Heart right ventricle (tissue), 16 donors: ENCODE data around the gene MPP7. TPM values are rescaled to one million over a fixed set of nuclear protein-coding genes. Genes with fewer than 3 reads are reported as not detected.

Experiments used
- ATAC-seq, 8 donors: fragments of 200-7000 bp; cut with Tn5 transposase; one replicate each; pipeline ENCODE4 v1.9.1; 2020; ENCODE audit warnings: mild to moderate bottlenecking in 8 of 8, moderate library complexity in 8 of 8, moderate number of reproducible peaks in 1 of 8
- DNase-seq, 2 donors: peaks; one replicate each; pipeline ENCODE4 v3.0.0-alpha.2; 2020
- H3K27ac ChIP-seq, 10 donors: fragments of 200-600 bp; sonication (generic) in 2 of 10; one replicate each; pipeline versions ENCODE4 v1.5.0 to v1.8.0; 2020 to 2022; ENCODE audit warnings: mild to moderate bottlenecking in 3 of 10
- H3K27me3 ChIP-seq, 7 donors: fragments of 200-600 bp; one replicate each; pipeline ENCODE4 v1.8.0; 2021 to 2022; ENCODE audit warnings: mild to moderate bottlenecking in 2 of 7
- H3K36me3 ChIP-seq, 9 donors: fragments of 200-600 bp; sonication (generic) in 1 of 9; one replicate each; pipeline versions ENCODE4 v1.5.0 to v1.8.0; 2020 to 2022; ENCODE audit warnings: mild to moderate bottlenecking in 2 of 9
- H3K4me1 ChIP-seq, 9 donors: fragments of 200-600 bp; sonication (generic) in 1 of 9; one replicate each; pipeline versions ENCODE4 v1.5.0 to v1.8.0; 2020 to 2022; ENCODE audit warnings: mild to moderate bottlenecking in 4 of 9
- H3K4me3 ChIP-seq, 10 donors: fragments of 200-600 bp; sonication (generic) in 2 of 10; one replicate each; pipeline versions ENCODE4 v1.5.0 to v1.8.0; 2020 to 2022; ENCODE audit warnings: mild to moderate bottlenecking in 7 of 10, moderate library complexity in 2 of 10
- H3K9me3 ChIP-seq, 11 donors: fragments of 200-600 bp in 10 of 11; sonication (generic) in 2 of 11; one replicate each; pipeline versions ENCODE4 v1.5.0 to v1.8.0; 2013 to 2022; ENCODE audit warnings: mild to moderate bottlenecking in 2 of 11, control low read depth in 1 of 11, moderate library complexity in 1 of 11
- CTCF ChIP-seq, 9 donors: fragments of 200-600 bp; sonication (generic) in 2 of 9; IDR thresholded peaks; one replicate each; pipeline versions ENCODE4 v1.5.0 to v1.8.0; 2021 to 2022; ENCODE audit warnings: antibody characterized with exemption in 9 of 9, mild to moderate bottlenecking in 5 of 9, moderate library complexity in 1 of 9
- WGBS, 2 donors: extraction: QIAGEN DNeasy Blood & Tissue Kit; methylation state at CpG; one replicate each; pipeline ENCODE4 v1.1.7; 2013; ENCODE audit warnings: inconsistent platforms in 1 of 2; 5-methylcytosine and 5-hydroxymethylcytosine counted together
- intact Hi-C, 10 donors: fragments of 100-400 bp; cut with DNase I; formaldehyde crosslinking; loops; one replicate each; pipeline versions ENCODE4 v1.11.1 to v1.14.2; 2022
- polyA plus RNA-seq, 2 donors: library from polyadenylated mRNA; stranded (reverse); fragments of 200-250 nt; gene quantifications; one replicate each; pipeline ENCODE4 v1.2.3, GENCODE V29; 2013
- total RNA-seq, 10 donors: library from RNA; stranded (reverse); fragmentation: NEBNext Ultra II Directional in 3 of 10; extraction: Animal tissue kit (Norgen Biotek cat#: 25700) in 3 of 10; gene quantifications; one replicate each; pipeline versions ENCODE4 v1.2.1 to v1.2.4, GENCODE V29; 2021 to 2023
- donor health status: Arrhythmogenic right ventricular cardiomyopathy.
- donor health status: ischemic (EF 13 %, LVEDD 7.1; RV severe dilation, severe dysfunction).
- donor health status: healthy with polysubstance abuse.
- donor health status: DM: no; HTN: yes; CAD: no.
- donor health status: DM: no; HTN: no; CAD: no.
- donor health status: ischemic (EF 25% LVEDD 6.9; RV normal size, moderate dysfunction).
- donor health status: ischemic (EF 25% LVEDD 5.7; RV mildly dilated, moderate dysfunction).
- donor health status: healthy.
- donor health status: DM: yes; HTN: yes; CAD: no.
- donor health status: Ischemic cardiomyopathy.
- donor health status: ischemic (EF 35%, LVEDD 5.7; RV mildly dilated, moderate dysfunction).
- donor health status: nonischemic (EF 11% LVEDD 7.7; RV severe dilation, severe dysfunction).
- donor health status: DM: yes; HTN: yes; CAD: no.
- donor health status: PGD.
- donor health status: ischemic (EF 29% LVEDD 5.4; RV normal size, mild dysfunction).
- donor health status: nonischemic (EF 23%, LVEDD 6.1; RV moderate dilation, normal function).

MPP7 gene
- total and polyA plus RNA-seq, 12 donors: 3.1 to 20.0 (median 14.7) TPM

GRCh38 chr10:28281726-28282315 lies 21.0 kb downstream of the MPP7 start:
- intact Hi-C loops: no loop called here

GRCh38 chr10:28280652-28281051 lies 22.2 kb downstream of the MPP7 start:
- no peak overlapping the region for H3K4me3 ChIP-seq
- no peak for DNase-seq
- no peaks in the 10 kb centered on the region for H3K9me3 ChIP-seq
- H3K27ac ChIP-seq: no peak overlapping the region
- WGBS, 2 donors: 87 to 90% methylated on average over 3 of the region's 3 CpGs
- no peak for ATAC-seq
- intact Hi-C loops: no loop called here
- H3K27me3 ChIP-seq: no peaks in the 10 kb centered on the region
- TF ChIP-seq CTCF (IDR thresholded peaks at IDR 0.05): no peak
- peaks cover 0 to 41% (median 12%) of the 10 kb centered on the region in 9 donors for H3K4me1 ChIP-seq
- no peaks in the 10 kb centered on the region for H3K36me3 ChIP-seq

More at GRCh38 chr10:28281726-28282315, 21.0 kb downstream of the MPP7 start:
- Histone ChIP-seq H3K27me3 (no peaks in the 10 kb centered on the region), H3K4me1 (peaks cover 0 to 41% (median 12%) of the 10 kb centered on the region in 9 donors), H3K36me3 (no peaks in the 10 kb centered on the region), H3K4me3 (no peak overlapping the region), H3K9me3 (no peaks in the 10 kb centered on the region), H3K27ac (no peak overlapping the region)
- DNase-seq: no peak
- TF ChIP-seq CTCF (IDR thresholded peaks at IDR 0.05): no peak
- ATAC-seq: no peak
- WGBS, 2 donors: 79% methylated on average over 7 of the region's 7 CpGs

- Histone ChIP-seq H3K27me3 (no peaks in the 10 kb centered on the region), H3K4me3 (no peak overlapping the region), H3K4me1 (peaks cover 0 to 40% (median 12%) of the 10 kb centered on the region in 9 donors), H3K27ac (peak overlapping the region in 1 of 10 donors; percentile 51), H3K36me3 (no peaks in the 10 kb centered on the region), H3K9me3 (no peaks in the 10 kb centered on the region)
- ATAC-seq (peak in 6 of 8 donors; percentile 33 to 82 (median 62)), DNase-seq (no peak)
- intact Hi-C loops: no loop called here
- TF ChIP-seq CTCF (IDR thresholded peaks at IDR 0.05): no peak
- WGBS, 2 donors: 81 to 82% methylated on average over 4 of the region's 4 CpGs
Observed at GRCh38 chr10:28279878-28280277, 23.0 kb downstream of the MPP7 start.

- H3K9me3 ChIP-seq: no peaks in the 10 kb centered on the region
- no peak for TF ChIP-seq CTCF (IDR thresholded peaks at IDR 0.05)
- no peaks in the 10 kb centered on the region for H3K27me3 ChIP-seq
- intact Hi-C loops: no loop called here
- ATAC-seq (peak in 2 of 8 donors; percentile 54 to 65), DNase-seq (no peak)
- H3K4me3 ChIP-seq: no peak overlapping the region
- H3K4me1 ChIP-seq: peaks cover 0 to 30% (median 9%) of the 10 kb centered on the region in 9 donors
- H3K36me3 ChIP-seq: no peaks in the 10 kb centered on the region
- 57 to 58% methylated on average over 4 of the region's 4 CpGs for whole genome bisulfite sequencing, 2 donors
- H3K27ac ChIP-seq: peak overlapping the region in 3 of 10 donors; percentile 27 to 51 (median 48)
Observed at GRCh38 chr10:28278842-28279241, 24.0 kb downstream of the MPP7 start.
